Endothelial cell of umbilical vein (primary cell): ENCODE measurements around the gene GPR27. TPM values are rescaled to one million over a fixed set of nuclear protein-coding genes. Genes with fewer than 3 reads are reported as not detected.

Experiments
- BruUV-seq: library from RNA; stranded (reverse); fragments of 400-500 nt; replicated peaks from 2 replicates; lab custom pipeline; 2021; lab: Mats Ljungman, UMichigan
- CTCF ChIA-PET: fragments of 300-600, 350-600 bp; sonication (Branson Sonifier 250); formaldehyde crosslinking; loops from one replicate; lab custom pipeline; 2021; ENCODE audit warnings: antibody characterized with exemption, inconsistent platforms; lab: Charles Lee
- POLR2A ChIA-PET: fragments of 300-600, 350-600 bp; sonication (Branson Sonifier 250); formaldehyde crosslinking; loops from one replicate; lab custom pipeline; 2021; ENCODE audit warnings: antibody characterized with exemption, inconsistent platforms; lab: Charles Lee
- DNase-seq: peaks from one replicate; pipeline ENCODE4 v3.0.0-alpha.2; 2011; ENCODE audit warnings: low read depth, low spot score
- FAIRE-seq: peaks from 2 replicates; lab custom pipeline; 2011; peaks lifted over from hg19 to GRCh38; lab: Jason Lieb, UNC
- H2AFZ ChIP-seq: 2 replicates; pipeline ENCODE4 v1.6.0; 2012; ENCODE audit warnings: low read depth, low read length, control low read depth, inconsistent platforms
- H3K27ac ChIP-seq: 2 replicates; pipeline ENCODE4 v1.5.1; 2011; ENCODE audit warnings: low read depth, mild to moderate bottlenecking, control low read depth, low read length, moderate library complexity; ENCODE audit not compliant: insufficient read depth
- H3K27me3 ChIP-seq, 2 experiments: 2 replicates each; pipeline versions ENCODE4 v1.6.0 to v1.6.1; 2011; ENCODE audit warnings: low read length in 2 of 2, mixed read lengths in 1 of 2; ENCODE audit not compliant: control insufficient read depth in 2 of 2, insufficient read depth in 2 of 2
- H3K36me3 ChIP-seq, 2 experiments: 2 replicates in 1 of 2; 3 replicates in 1 of 2; pipeline ENCODE4 v1.5.1; 2011; ENCODE audit warnings: low read length in 2 of 2, mild to moderate bottlenecking in 1 of 2, moderate library complexity in 1 of 2; ENCODE audit not compliant: control insufficient read depth in 2 of 2, insufficient read depth in 2 of 2; ENCODE audit errors: extremely low read depth in 1 of 2
- H3K4me1 ChIP-seq: 3 replicates; pipeline ENCODE4 v1.5.1; 2011; ENCODE audit warnings: mild to moderate bottlenecking, low read length; ENCODE audit not compliant: control insufficient read depth, insufficient read depth; ENCODE audit errors: extremely low read depth
- H3K4me2 ChIP-seq: 2 replicates; pipeline ENCODE4 v1.6.1; 2011; ENCODE audit warnings: low read length, control low read depth, mixed read lengths; ENCODE audit not compliant: insufficient read depth
- H3K4me3 ChIP-seq, 3 experiments: fragments of 200-600 bp in 1 of 3; sonication (generic), shearing (Covaris generic) in 1 of 3; replicated peaks in 1 of 3; 2 replicates each; pipeline ENCODE4 v1.5.1; 2011 to 2016; ENCODE audit warnings: control low read depth in 3 of 3, low read length in 3 of 3, mild to moderate bottlenecking in 2 of 3, inconsistent platforms in 1 of 3, low read depth in 1 of 3, moderate library complexity in 1 of 3; ENCODE audit not compliant: insufficient read depth in 1 of 3
- H3K79me2 ChIP-seq: 2 replicates; pipeline ENCODE4 v1.6.0; 2012; ENCODE audit warnings: low read length, inconsistent platforms; ENCODE audit not compliant: control insufficient read depth, insufficient read depth
- H3K9ac ChIP-seq: replicated peaks from 2 replicates; pipeline ENCODE3; 2011; ENCODE audit warnings: low read length, control low read depth; ENCODE audit not compliant: insufficient read depth; ENCODE audit errors: extremely low read depth
- H3K9me1 ChIP-seq: replicated peaks from 3 replicates; pipeline ENCODE4 v1.6.0; 2011; ENCODE audit warnings: mild to moderate bottlenecking, low read length; ENCODE audit not compliant: control insufficient read depth, insufficient read depth; ENCODE audit errors: extremely low read depth
- H3K9me3 ChIP-seq: replicated peaks from 2 replicates; pipeline ENCODE4 v1.5.1; 2012; ENCODE audit warnings: low read length, inconsistent platforms; ENCODE audit not compliant: control insufficient read depth, insufficient read depth
- H4K20me1 ChIP-seq: replicated peaks from 2 replicates; pipeline ENCODE3; 2011; ENCODE audit warnings: mild to moderate bottlenecking, low read length; ENCODE audit not compliant: control insufficient read depth, insufficient read depth; ENCODE audit errors: extremely low read depth
- CTCF ChIP-seq, 2 donors: IDR thresholded peaks; 1 replicate in 1 of 2; 2 replicates in 1 of 2; pipeline ENCODE4 v1.5.1; 2011; ENCODE audit warnings: low read length in 2 of 2, mild to moderate bottlenecking in 2 of 2, moderate library complexity in 2 of 2, control low read depth in 1 of 2, inconsistent platforms in 1 of 2, low read depth in 1 of 2; ENCODE audit not compliant: insufficient read depth in 1 of 2; ENCODE audit errors: extremely low read depth in 1 of 2
- EZH2 ChIP-seq: IDR thresholded peaks from 2 replicates; pipeline ENCODE4 v1.6.1; 2012; ENCODE audit warnings: borderline replicate concordance, low read depth, mild to moderate bottlenecking, moderate library complexity, low read length, inconsistent platforms; ENCODE audit not compliant: severe bottlenecking
- FOS ChIP-seq: IDR thresholded peaks from 2 replicates; pipeline ENCODE4 v1.6.1; 2011; ENCODE audit warnings: mild to moderate bottlenecking, low read length, moderate library complexity, borderline replicate concordance; ENCODE audit not compliant: insufficient read depth
- GATA2 ChIP-seq: IDR thresholded peaks from 2 replicates; pipeline ENCODE4 v1.7.0; 2011; ENCODE audit warnings: low read depth, mild to moderate bottlenecking, moderate library complexity, mixed read lengths, low read length; ENCODE audit not compliant: insufficient read length, insufficient read depth
- JUN ChIP-seq: IDR thresholded peaks from 2 replicates; pipeline ENCODE4 v1.6.1; 2011; ENCODE audit warnings: borderline replicate concordance, low read depth; ENCODE audit not compliant: insufficient read length, insufficient read depth
- MYC ChIP-seq: IDR thresholded peaks from one replicate; pipeline ENCODE4 v1.6.1; 2011; ENCODE audit warnings: mild to moderate bottlenecking, low read depth, low read length
- POLR2A ChIP-seq: IDR thresholded peaks from 2 replicates; pipeline ENCODE4 v1.6.1; 2012; ENCODE audit warnings: low read depth, mild to moderate bottlenecking, control low read depth, low read length
- POLR2AphosphoS5 ChIP-seq: IDR thresholded peaks from 2 replicates; pipeline ENCODE4 v1.6.1; 2012; ENCODE audit warnings: low read depth, mild to moderate bottlenecking, control low read depth, low read length, moderate library complexity; ENCODE audit not compliant: insufficient read depth
- dilution Hi-C: fragments of 300-500 bp; cut with MboI; formaldehyde crosslinking; loops from one replicate; pipeline ENCODE4 v1.15.0; 2019; ENCODE audit warnings: low sequenced_read_pairs; ENCODE audit not compliant: extremely low pct_ligation_motif_present
- intact Hi-C: fragments of 100-400 bp; cut with micrococcal nuclease; formaldehyde crosslinking; loops from one replicate; pipeline ENCODE4 v1.10.0; 2022
- polyA plus RNA-seq, 4 experiments: library from polyadenylated mRNA; depleted of rRNA in 3 of 4; stranded (reverse) in 3 of 4; unstranded in 1 of 4; fragments of >200 nt; gene quantifications; 2 replicates each; pipeline versions ENCODE4 v1.2.1 to v1.2.3, GENCODE V29; 2011 to 2012; ENCODE audit warnings: missing spikeins in 1 of 4
- total RNA-seq: library from RNA; stranded (reverse); gene quantifications from 2 replicates; pipeline ENCODE4 v1.2.3, GENCODE V29; 2021
- TF ChIP-seq, protein P1 (sequence below): IDR thresholded peaks from 2 replicates; pipeline ENCODE4 v1.6.1; 2011; ENCODE audit not compliant: insufficient read depth, insufficient read length

The GPR27 gene
- total and polyA plus RNA-seq, 2 donors (not counting 3 experiments of a cell fraction or from before 2014, with no cell fraction given), result 0.03 TPM; not detected in 1

DNA sequence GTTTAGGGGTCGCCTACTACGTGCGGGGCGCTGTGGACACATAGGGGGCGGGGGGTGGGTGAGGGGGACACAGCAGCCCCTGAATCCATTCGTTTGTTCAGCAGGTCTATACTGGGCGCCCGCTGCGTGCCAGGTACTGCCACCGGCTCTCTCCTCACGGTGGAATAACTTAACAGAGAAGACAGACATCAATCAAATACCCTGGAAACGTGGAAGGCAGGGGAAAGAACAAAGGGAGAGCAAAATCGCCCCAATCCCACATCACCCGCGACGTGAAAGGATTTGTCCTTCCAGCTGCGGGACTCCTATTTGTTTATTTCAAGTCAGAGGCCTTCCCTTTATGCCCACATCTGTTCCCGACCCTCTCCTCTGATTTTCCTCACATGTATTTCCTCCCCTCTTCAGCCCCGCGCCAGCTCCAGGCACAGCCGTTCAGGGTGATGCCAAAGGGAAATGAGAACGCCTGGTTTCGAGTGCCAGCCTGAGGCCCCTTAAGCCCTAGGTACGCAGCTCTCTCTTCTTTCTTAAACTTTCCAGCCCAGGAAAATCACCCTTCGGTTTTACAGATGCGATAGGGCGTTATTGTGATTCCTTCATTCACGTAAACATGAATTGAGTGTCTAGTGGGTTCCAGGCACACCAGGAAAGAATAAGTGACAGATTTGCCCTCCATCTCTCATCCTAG is 32.0 kb downstream of the GPR27 start:
- dilution Hi-C loops (no loop called here), intact Hi-C loops (no loop called here)
- H3K27ac ChIP-seq, result no peak overlapping the region
- H2AFZ ChIP-seq, result no peak overlapping the region
- no peak overlapping the region for H3K9ac ChIP-seq
- TF ChIP-seq EZH2, result peak; percentile 64
- TF ChIP-seq, protein P1, sequence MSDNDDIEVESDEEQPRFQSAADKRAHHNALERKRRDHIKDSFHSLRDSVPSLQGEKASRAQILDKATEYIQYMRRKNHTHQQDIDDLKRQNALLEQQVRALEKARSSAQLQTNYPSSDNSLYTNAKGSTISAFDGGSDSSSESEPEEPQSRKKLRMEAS, result no peak
- ChIA-PET CTCF (no interaction called here), POLR2A (no interaction called here)
- H3K79me2 ChIP-seq, result no peaks in the 10 kb centered on the region
- no peak overlapping the region for H3K4me3 ChIP-seq
- no peak for FAIRE-seq
- no peak for DNase-seq
- no peaks in the 10 kb centered on the region for H3K4me1 ChIP-seq
- H3K36me3 ChIP-seq, result no peaks in the 10 kb centered on the region
- H3K4me2 ChIP-seq, result no peak overlapping the region
- no peaks in the 10 kb centered on the region for H3K9me1 ChIP-seq
- peaks cover 35 to 71% of the 10 kb centered on the region in 2 experiments for H3K27me3 ChIP-seq
- no peaks in the 10 kb centered on the region for H3K9me3 ChIP-seq
- H4K20me1 ChIP-seq, result no peaks in the 10 kb centered on the region
- BruUV-seq, result no TSS peak

- Histone ChIP-seq H3K9ac (no peak overlapping the region), H3K79me2 (no peaks in the 10 kb centered on the region), H3K27ac (no peak overlapping the region), H3K4me3 (no peak overlapping the region), H3K9me1 (no peaks in the 10 kb centered on the region), H2AFZ (no peak overlapping the region), H3K9me3 (no peaks in the 10 kb centered on the region), H3K4me1 (no peaks in the 10 kb centered on the region), H4K20me1 (no peaks in the 10 kb centered on the region), H3K4me2 (no peak overlapping the region), H3K27me3 (peaks cover 35 to 66% of the 10 kb centered on the region in 2 experiments), H3K36me3 (no peaks in the 10 kb centered on the region)
- no TSS peak for BruUV-seq
- FAIRE-seq (no peak), DNase-seq (no peak)
- TF ChIP-seq, protein P1, result no peak
- no peak for TF ChIP-seq GATA2
- no peak for TF ChIP-seq MYC
- TF ChIP-seq POLR2AphosphoS5, result no peak
- no peak for TF ChIP-seq JUN
- no peak for TF ChIP-seq POLR2A
- TF ChIP-seq EZH2, result no peak
- TF ChIP-seq CTCF (IDR thresholded peaks at IDR 0.05; ENCODE audit: extremely low read depth in 1 of 2, insufficient read depth in 1 of 2, low read depth in 1 of 2, low read length in 2 of 2), result no peak
- no peak for TF ChIP-seq FOS
- ChIA-PET POLR2A (no interaction called here), CTCF (no interaction called here)
- intact Hi-C loops, result no loop called here
- dilution Hi-C loops, result no loop called here
Observed at GRCh38 chr3:71786217-71786549, 32.5 kb downstream of the GPR27 start.
